HUDEP-2 (cell line): ENCODE results near the gene GLCCI1.
"Not testable (repeated sequence)": the region's sequence is repeated elsewhere in the genome, so short reads cannot be mapped to it uniquely, and the experiment has no call there.

ENCODE experiments used
- DNase-seq, 76 experiments: peaks; one replicate each; lab custom pipeline; 2025; ENCODE audit not compliant: unreplicated experiment in 76 of 76; lab: John Stamatoyannopoulos, UW

The GLCCI1 gene

DNA sequence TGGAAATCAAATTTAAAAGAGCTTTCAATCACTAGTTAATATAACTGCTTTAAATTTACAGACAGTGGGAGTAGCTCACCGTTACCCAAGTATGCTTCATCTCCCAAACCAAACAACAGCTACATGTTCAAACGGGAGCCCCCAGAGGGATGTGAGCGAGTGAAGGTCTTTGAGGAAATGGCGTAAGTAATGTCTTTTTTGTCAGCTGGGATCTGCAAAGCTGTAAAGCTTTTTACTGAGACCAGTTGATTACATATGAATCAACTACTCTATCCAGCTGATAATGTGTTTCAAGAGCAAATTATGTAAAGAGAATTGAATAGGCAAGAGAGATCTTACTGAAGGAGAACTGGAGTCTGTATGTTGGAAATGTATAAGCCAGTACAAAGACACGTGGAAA is 116.2 kb downstream of the GLCCI1 start:
- no peak for DNase-seq

- no peak for DNase-seq
Observed at GRCh38 chr7:8085420-8085819, 116.8 kb downstream of the GLCCI1 start.

- no peak for DNase-seq
Observed at GRCh38 chr7:8086239-8086638, 117.6 kb downstream of the GLCCI1 start.

- DNase-seq, result no peak
Observed at GRCh38 chr7:8089036-8089780, 120.6 kb downstream of the GLCCI1 start.

- DNase-seq, result no peak
Observed at GRCh38 chr7:8092140-8092539, 123.5 kb downstream of the GLCCI1 start.

GRCh38 chr7:8094164-8095140 is 125.9 kb downstream of the GLCCI1 start:
- no peak for DNase-seq

GRCh38 chr7:8101292-8101691 is 132.7 kb downstream of the GLCCI1 start:
- not testable (repeated sequence) for DNase-seq

DNA sequence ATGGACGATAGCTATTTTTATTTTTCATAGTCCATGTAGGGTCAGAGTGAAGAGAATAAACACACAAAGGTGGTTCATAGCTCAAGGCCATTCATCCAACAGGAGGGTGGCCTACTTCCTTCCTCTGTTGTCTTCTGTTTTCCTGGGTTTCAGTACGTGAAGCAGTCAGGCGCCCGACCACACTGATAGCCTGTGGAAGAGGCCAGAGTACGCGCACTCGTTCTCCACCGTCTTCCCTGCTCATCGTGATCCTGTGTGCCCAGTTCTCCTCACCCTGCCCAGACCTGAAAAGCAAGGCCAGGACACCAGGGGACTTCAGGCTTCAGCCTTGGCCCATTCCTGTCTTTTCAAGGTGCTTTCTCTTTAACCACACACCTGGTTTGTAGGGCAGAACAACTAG is 134.7 kb downstream of the GLCCI1 start:
- no peak for DNase-seq

DNA sequence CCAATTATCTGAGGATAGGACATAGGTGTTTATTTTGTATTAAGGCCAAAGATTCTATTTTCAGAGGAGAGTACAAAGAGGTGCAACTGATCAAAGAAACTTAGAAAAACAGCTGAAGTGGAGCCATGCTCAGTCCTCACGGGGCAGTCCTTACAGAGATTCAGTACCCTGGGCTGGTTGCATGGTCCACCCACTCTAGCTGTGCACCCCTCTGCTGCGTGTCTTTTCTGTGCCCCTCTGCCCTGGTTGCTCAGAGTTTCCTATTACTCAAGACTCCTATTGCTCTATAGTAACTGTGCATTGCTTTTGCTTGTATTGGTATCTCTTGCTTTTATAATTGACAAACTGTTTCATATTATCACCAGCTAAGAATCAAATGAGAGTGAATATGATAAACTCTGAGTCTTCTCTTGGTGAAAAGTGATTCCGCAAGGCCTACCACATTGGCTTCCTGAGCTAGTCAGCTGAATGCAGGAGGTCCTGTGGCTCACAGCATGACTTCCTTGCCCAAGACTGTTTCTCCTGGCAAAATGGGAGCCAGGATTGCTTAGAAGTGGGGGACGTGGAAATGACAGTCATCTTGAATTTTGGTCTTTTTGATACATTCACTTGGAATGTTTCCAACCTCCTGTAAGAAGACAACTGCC is 137.0 kb downstream of the GLCCI1 start:
- DNase-seq, result no peak

DNA sequence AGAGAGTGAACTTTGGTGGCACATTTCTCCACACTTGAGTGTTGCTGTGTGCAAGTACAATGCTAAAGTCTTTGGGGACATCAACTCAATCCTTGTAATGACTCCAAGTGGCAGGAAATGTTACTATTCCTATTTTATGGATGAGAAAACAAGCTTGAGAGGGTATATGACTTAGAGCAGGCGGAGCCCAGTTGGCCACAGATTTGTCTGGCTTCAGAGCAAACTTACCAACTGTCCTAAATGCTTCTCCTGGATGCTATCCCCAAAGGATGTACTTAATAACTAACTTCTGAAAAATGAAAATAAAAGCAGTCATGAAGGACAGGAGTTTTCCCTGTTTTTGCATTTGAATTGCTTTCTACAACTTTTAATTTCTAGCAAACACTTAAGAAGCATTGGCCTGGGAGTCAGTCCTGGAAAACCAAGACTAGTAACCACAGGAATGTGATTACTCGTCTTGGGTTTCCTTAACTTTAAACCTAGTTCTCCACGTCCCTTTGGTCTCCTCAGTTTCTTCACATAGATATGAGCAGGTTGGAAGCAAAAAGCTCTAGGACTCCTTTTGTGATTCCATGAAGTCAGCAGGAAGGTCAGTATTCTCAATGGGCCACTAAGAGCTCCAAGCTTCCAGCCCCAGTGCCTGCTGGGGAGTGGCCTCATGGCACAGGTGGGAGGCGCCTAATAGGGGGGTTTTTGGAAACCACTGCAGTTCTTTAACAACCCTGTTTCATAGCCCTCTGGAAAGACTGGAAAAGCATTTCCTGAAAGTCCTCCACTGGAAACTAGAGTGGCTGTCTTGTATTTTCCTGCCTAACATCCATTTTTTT is 140.8 kb downstream of the GLCCI1 start:
- DNase-seq, result no peak

GRCh38 chr7:8111282-8111960 is 142.8 kb downstream of the GLCCI1 start:
- DNase-seq, result no peak

GRCh38 chr7:8112685-8113084 is 144.1 kb downstream of the GLCCI1 start:
- DNase-seq, result no peak

- DNase-seq, result no peak
Observed at GRCh38 chr7:8113184-8113583, 144.6 kb downstream of the GLCCI1 start.

DNA sequence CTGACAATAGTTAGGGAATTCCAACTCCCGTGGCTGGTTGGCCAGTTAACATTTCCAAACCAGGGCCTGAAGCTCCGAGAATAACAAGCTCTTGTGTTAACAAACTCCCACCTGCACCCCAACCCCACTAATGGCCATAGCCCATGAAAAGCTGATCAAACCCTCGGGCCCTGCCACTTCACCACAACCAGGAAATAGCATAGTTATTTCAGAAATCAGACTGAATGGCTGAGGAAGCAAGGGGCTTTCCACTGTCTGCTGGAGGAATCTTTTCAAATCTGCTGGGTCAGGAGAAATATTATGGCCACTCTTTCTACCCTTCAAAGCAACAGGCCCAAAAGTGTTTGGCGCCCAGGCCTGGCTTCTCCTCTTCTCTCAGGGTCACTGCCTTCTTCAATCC is 145.6 kb downstream of the GLCCI1 start:
- no peak for DNase-seq

GRCh38 chr7:8115547-8116402 is 147.2 kb downstream of the GLCCI1 start:
- DNase-seq, result no peak

DNA sequence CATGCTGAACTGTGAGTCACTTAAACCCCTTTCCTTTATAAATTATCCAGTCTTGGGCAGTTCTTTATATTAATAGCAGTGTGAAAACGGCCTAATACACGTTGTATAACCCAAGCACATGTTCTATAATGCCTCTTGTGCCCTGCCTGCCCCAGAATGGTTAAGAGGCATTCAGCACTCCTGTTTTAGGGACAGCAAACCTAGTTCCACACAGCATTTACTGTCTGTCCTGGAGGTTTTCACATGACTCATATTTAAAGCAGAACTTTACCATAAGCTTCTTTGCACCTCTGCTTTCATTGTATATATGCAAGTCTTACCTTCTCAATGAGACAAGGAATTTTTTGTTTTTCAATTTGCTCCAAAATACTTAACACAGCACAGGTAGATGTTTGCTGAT is 148.6 kb downstream of the GLCCI1 start:
- no peak for DNase-seq

GRCh38 chr7:8119262-8119661 is 150.7 kb downstream of the GLCCI1 start:
- no peak for DNase-seq

DNA sequence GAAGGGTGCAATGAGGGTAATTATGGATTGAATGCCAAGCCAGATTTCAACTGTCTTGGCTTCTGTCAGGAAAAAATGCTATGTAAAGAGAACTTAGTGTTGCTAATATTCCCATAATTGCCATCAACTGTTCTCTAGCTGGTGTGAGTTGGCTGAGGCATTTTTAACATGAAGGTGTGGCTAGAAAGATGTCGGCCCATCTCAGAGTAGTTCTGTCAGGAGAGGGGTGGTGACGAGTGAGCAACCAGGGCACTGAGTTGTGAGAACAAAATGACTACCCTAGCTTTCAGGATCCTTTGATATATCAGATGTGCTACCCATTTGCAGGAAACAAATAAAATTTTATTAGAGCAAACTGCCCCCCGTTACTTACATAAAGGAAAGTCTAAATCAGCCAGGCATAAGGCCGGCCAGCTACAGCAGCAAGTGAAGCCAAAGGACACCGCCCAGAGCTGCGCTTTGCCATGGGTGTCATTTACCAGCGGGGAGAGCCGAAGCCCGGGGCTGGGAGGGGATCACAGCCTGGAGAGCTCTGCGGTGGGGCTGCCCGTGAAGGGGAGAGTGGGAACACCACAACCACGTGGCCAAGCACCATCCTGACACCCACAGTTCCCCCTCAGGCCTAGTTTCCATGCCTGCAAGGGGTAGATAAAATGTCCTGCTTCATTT is 151.9 kb downstream of the GLCCI1 start:
- no peak for DNase-seq
